Activated naive CD8-positive, alpha-beta T cell treated with anti-CD3 and anti-CD28 coated beads, Interleukin-2, amount 50 U/mL, for 16 hours (primary cell): Measurements from ENCODE around the gene CLMP.
"Not testable (repeated sequence)": the region's sequence is repeated elsewhere in the genome, so short reads cannot be mapped to it uniquely, and the experiment has no call there.

Source experiments
- DNase-seq: peaks from one replicate; pipeline ENCODE4 v3.0.0-alpha.2; 2020; ENCODE audit warnings: low read depth, low spot score

Gene CLMP

GRCh38 chr11:123135863-123136446, 59.1 kb downstream of the CLMP start:
- no peak for DNase-seq

- DNase-seq, result no peak
Observed at GRCh38 chr11:123132881-123133280, 62.2 kb downstream of the CLMP start.

- DNase-seq, result not testable (repeated sequence)
Observed at GRCh38 chr11:123132034-123132766, 62.8 kb downstream of the CLMP start.

GRCh38 chr11:123129920-123130319, 65.1 kb downstream of the CLMP start:
- DNase-seq, result no peak

GRCh38 chr11:123125169-123125568, 69.9 kb downstream of the CLMP start:
- DNase-seq, result no peak

- DNase-seq, result no peak
Observed at GRCh38 chr11:123122852-123123251, 72.2 kb downstream of the CLMP start.

GRCh38 chr11:123122341-123122740, 72.7 kb downstream of the CLMP start:
- DNase-seq, result no peak

- no peak for DNase-seq
Observed at GRCh38 chr11:123116486-123116885, 78.6 kb downstream of the CLMP start.

GRCh38 chr11:123111465-123111864, 83.6 kb downstream of the CLMP start:
- DNase-seq, result no peak

GRCh38 chr11:123110397-123110796, 84.7 kb downstream of the CLMP start:
- no peak for DNase-seq

GRCh38 chr11:123107945-123108495, 87.0 kb downstream of the CLMP start:
- DNase-seq, result no peak

GRCh38 chr11:123104697-123105096, 90.4 kb downstream of the CLMP start:
- DNase-seq, result no peak

GRCh38 chr11:123103326-123103980, 91.6 kb downstream of the CLMP start:
- DNase-seq, result no peak

GRCh38 chr11:123100379-123101085, 94.5 kb downstream of the CLMP start:
- no peak for DNase-seq

- DNase-seq, result no peak
Observed at GRCh38 chr11:123098990-123099389, 96.1 kb downstream of the CLMP start.

GRCh38 chr11:123093739-123094138, 101.3 kb downstream of the CLMP start:
- no peak for DNase-seq

GRCh38 chr11:123091506-123091905, 103.5 kb downstream of the CLMP start:
- no peak for DNase-seq

GRCh38 chr11:123090168-123090567, 104.9 kb downstream of the CLMP start:
- not testable (repeated sequence) for DNase-seq

GRCh38 chr11:123088896-123089295, 106.2 kb downstream of the CLMP start:
- DNase-seq, result not testable (repeated sequence)

GRCh38 chr11:123087657-123088056, 107.4 kb downstream of the CLMP start:
- DNase-seq, result not testable (repeated sequence)

- DNase-seq, result no peak
Observed at GRCh38 chr11:123086305-123086704, 108.7 kb downstream of the CLMP start.

GRCh38 chr11:123085497-123085896, 109.6 kb downstream of the CLMP start:
- DNase-seq, result no peak
